H9 (cell line): ENCODE data around the gene SH2D1B. TPM values are rescaled to one million over a fixed set of nuclear protein-coding genes. Genes with fewer than 3 reads are reported as not detected.

ENCODE experiments used
- DNase-seq: peaks from one replicate; pipeline ENCODE4 v3.0.0-alpha.2; 2017
- H2AFZ ChIP-seq: one replicate; pipeline ENCODE4 v1.6.1; 2013; ENCODE audit warnings: mild to moderate bottlenecking, low read length, control low read depth, moderate library complexity
- H2AK5ac ChIP-seq: 2 replicates; pipeline ENCODE4 v1.6.1; 2013; ENCODE audit warnings: low read length, control low read depth, mixed read lengths; ENCODE audit not compliant: insufficient read length
- H2BK120ac ChIP-seq: one replicate; pipeline ENCODE4 v1.6.1; 2013; ENCODE audit warnings: low read depth, mild to moderate bottlenecking, low read length, control low read depth, inconsistent platforms; ENCODE audit not compliant: poor library complexity, severe bottlenecking
- H2BK12ac ChIP-seq: 2 replicates; pipeline ENCODE4 v1.6.1; 2013; ENCODE audit warnings: low read length, control low read depth, mixed read lengths, low read depth; ENCODE audit not compliant: insufficient read length
- H2BK15ac ChIP-seq: 2 replicates; pipeline ENCODE4 v1.6.1; 2013; ENCODE audit warnings: low read depth, low read length, control low read depth
- H2BK20ac ChIP-seq: one replicate; pipeline ENCODE4 v1.6.1; 2013; ENCODE audit warnings: low read depth, mild to moderate bottlenecking, low read length, control low read depth, inconsistent platforms; ENCODE audit not compliant: poor library complexity, severe bottlenecking
- H2BK5ac ChIP-seq: 2 replicates; pipeline ENCODE4 v1.6.1; 2013; ENCODE audit warnings: low read length, control low read depth, mixed read lengths; ENCODE audit not compliant: insufficient read length
- H3K14ac ChIP-seq: 2 replicates; pipeline ENCODE4 v1.6.1; 2013; ENCODE audit warnings: low read length, control low read depth; ENCODE audit not compliant: insufficient read depth
- H3K18ac ChIP-seq: 2 replicates; pipeline ENCODE4 v1.6.1; 2013; ENCODE audit warnings: low read depth, mild to moderate bottlenecking, mixed read lengths, low read length, control low read depth; ENCODE audit not compliant: insufficient read length
- H3K23ac ChIP-seq: 2 replicates; pipeline ENCODE4 v1.6.1; 2013; ENCODE audit warnings: low read length, control low read depth, mixed read lengths, low read depth; ENCODE audit not compliant: insufficient read length
- H3K23me2 ChIP-seq: 2 replicates; pipeline ENCODE4 v1.6.1; 2013; ENCODE audit warnings: low read depth, mild to moderate bottlenecking, mixed read lengths, low read length, control low read depth; ENCODE audit not compliant: insufficient read length, poor library complexity, severe bottlenecking
- H3K27ac ChIP-seq: 2 replicates; pipeline ENCODE4 v1.5.1; 2013; ENCODE audit warnings: low read length, control low read depth, mixed read lengths, low read depth; ENCODE audit not compliant: insufficient read length
- H3K27me3 ChIP-seq: 2 replicates; pipeline ENCODE4 v1.6.1; 2013; ENCODE audit warnings: low read length, control low read depth, inconsistent platforms; ENCODE audit not compliant: insufficient read depth
- H3K4ac ChIP-seq: 2 replicates; pipeline ENCODE4 v1.6.1; 2013; ENCODE audit warnings: low read depth, mild to moderate bottlenecking, control low read depth, inconsistent platforms, low read length, moderate library complexity
- H3K4me1 ChIP-seq: 2 replicates; pipeline ENCODE4 v1.6.1; 2013; ENCODE audit warnings: low read length, control low read depth, inconsistent platforms; ENCODE audit not compliant: insufficient read depth
- H3K4me2 ChIP-seq: 2 replicates; pipeline ENCODE4 v1.6.1; 2013; ENCODE audit warnings: low read length, control low read depth, mixed read lengths; ENCODE audit not compliant: insufficient read length, insufficient read depth
- H3K56ac ChIP-seq: 2 replicates; pipeline ENCODE4 v1.6.1; 2013; ENCODE audit warnings: low read depth, mild to moderate bottlenecking, mixed read lengths, low read length, control low read depth; ENCODE audit not compliant: insufficient read length
- H3K79me1 ChIP-seq: 2 replicates; pipeline ENCODE4 v1.6.1; 2013; ENCODE audit warnings: low read depth, mild to moderate bottlenecking, moderate library complexity, low read length, control low read depth, inconsistent platforms; ENCODE audit not compliant: insufficient read depth, poor library complexity, severe bottlenecking
- H3K79me2 ChIP-seq: 2 replicates; pipeline ENCODE4 v1.6.1; 2013; ENCODE audit warnings: low read length, control low read depth, inconsistent platforms; ENCODE audit not compliant: insufficient read depth
- H3K9ac ChIP-seq: 2 replicates; pipeline ENCODE4 v1.6.1; 2013; ENCODE audit warnings: low read length, control low read depth, mixed read lengths; ENCODE audit not compliant: insufficient read length; ENCODE audit errors: extremely low read depth
- H3K9me3 ChIP-seq: one replicate; pipeline ENCODE4 v1.6.1; 2013; ENCODE audit warnings: low read depth, low read length, inconsistent platforms; ENCODE audit not compliant: control insufficient read depth
- H3T11ph ChIP-seq: one replicate; pipeline ENCODE4 v1.6.1; 2013; ENCODE audit warnings: mild to moderate bottlenecking, low read length, control low read depth, inconsistent platforms
- H4K20me1 ChIP-seq: one replicate; pipeline ENCODE4 v1.6.1; 2013; ENCODE audit not compliant: control insufficient read depth, insufficient read length, insufficient read depth
- H4K5ac ChIP-seq: 2 replicates; pipeline ENCODE4 v1.6.1; 2013; ENCODE audit warnings: low read depth, mild to moderate bottlenecking, mixed read lengths, low read length, control low read depth; ENCODE audit not compliant: insufficient read length
- H4K8ac ChIP-seq: replicated peaks from 2 replicates; pipeline ENCODE4 v1.6.1; 2013; ENCODE audit warnings: low read length, control low read depth, mixed read lengths, low read depth; ENCODE audit not compliant: insufficient read length
- H4K91ac ChIP-seq: 2 replicates; pipeline ENCODE4 v1.6.1; 2013; ENCODE audit warnings: low read depth, mild to moderate bottlenecking, moderate library complexity, mixed read lengths, low read length, control low read depth; ENCODE audit not compliant: insufficient read length
- H3K27ac Mint-ChIP-seq, 3 experiments: 2 replicates in 2 of 3; 3 replicates in 1 of 3; pipeline ENCODE4 v1.8.0; 2020 to 2021; ENCODE audit warnings: mixed read lengths in 3 of 3, mild to moderate bottlenecking in 1 of 3, moderate library complexity in 1 of 3
- H3K27me3 Mint-ChIP-seq: 2 replicates; pipeline ENCODE4 v1.8.0; 2021; ENCODE audit warnings: low read depth, mild to moderate bottlenecking, moderate library complexity, mixed read lengths
- H3K36me3 Mint-ChIP-seq, 3 experiments: 2 replicates in 2 of 3; 3 replicates in 1 of 3; pipeline ENCODE4 v1.8.0; 2020 to 2021; ENCODE audit warnings: low read depth in 3 of 3, mixed read lengths in 3 of 3; ENCODE audit not compliant: insufficient read depth in 1 of 3
- H3K4me1 Mint-ChIP-seq, 2 experiments: 2 replicates each; pipeline ENCODE4 v1.8.0; 2020; ENCODE audit warnings: mixed read lengths in 2 of 2
- H3K4me3 Mint-ChIP-seq, 2 experiments: 2 replicates in 1 of 2; 3 replicates in 1 of 2; pipeline ENCODE4 v1.8.0; 2020 to 2021; ENCODE audit warnings: mild to moderate bottlenecking in 2 of 2, mixed read lengths in 2 of 2, moderate library complexity in 1 of 2
- H3K9me3 Mint-ChIP-seq, 2 experiments: 2 replicates in 1 of 2; 3 replicates in 1 of 2; pipeline ENCODE4 v1.8.0; 2020; ENCODE audit warnings: mild to moderate bottlenecking in 2 of 2, mixed read lengths in 2 of 2, moderate library complexity in 1 of 2
- CTCF ChIP-seq: fragments of 200-600 bp; sonication (generic); conservative IDR thresholded peaks from 3 replicates; pipeline ENCODE4 v1.8.0; 2021; ENCODE audit warnings: antibody characterized with exemption, mild to moderate bottlenecking
- WGBS: extraction: QIAGEN DNeasy Blood & Tissue Kit; methylation state at CpG from one replicate; pipeline ENCODE4 v1.1.7; 2013; ENCODE audit warnings: missing lambda C conversion rate, low lambda C conversion rate, mixed read lengths; ENCODE audit not compliant: insufficient read length; ENCODE audit errors: extremely low coverage; 5-methylcytosine and 5-hydroxymethylcytosine counted together
- total RNA-seq: library from RNA; stranded (reverse); gene quantifications from 2 replicates; pipeline ENCODE4 v1.2.1, GENCODE V29; 2021

Gene SH2D1B
- total RNA-seq, 1 experiment from 2014 or later: not detected

GRCh38 chr1:162373072-162373427 is 38.9 kb downstream of the SH2D1B start:
- H2AK5ac ChIP-seq: no peak overlapping the region
- no peaks in the 10 kb centered on the region for H3K79me2 ChIP-seq
- no peak overlapping the region for H2BK120ac ChIP-seq
- H3K4me3 Mint-ChIP-seq: no peak overlapping the region
- no peak overlapping the region for H3K4ac ChIP-seq
- no peak overlapping the region for H2BK12ac ChIP-seq
- H4K5ac ChIP-seq: no peak overlapping the region
- no peak overlapping the region for H2BK15ac ChIP-seq
- no peak overlapping the region for H3K56ac ChIP-seq
- H2BK5ac ChIP-seq: no peak overlapping the region
- H3K27ac ChIP-seq: no peak overlapping the region
- H3K27me3 ChIP-seq: no peaks in the 10 kb centered on the region
- H2BK20ac ChIP-seq: no peak overlapping the region
- no peaks in the 10 kb centered on the region for H3K79me1 ChIP-seq
- no peaks in the 10 kb centered on the region for H3K23me2 ChIP-seq
- DNase-seq: no peak
- H4K91ac ChIP-seq: no peak overlapping the region
- no peak for TF ChIP-seq CTCF
- H3K27me3 Mint-ChIP-seq: no peaks in the 10 kb centered on the region
- H3K23ac ChIP-seq: no peak overlapping the region
- H4K20me1 ChIP-seq: no peaks in the 10 kb centered on the region
- no peak overlapping the region for H3K14ac ChIP-seq
- no peak overlapping the region for H4K8ac ChIP-seq
- H3K18ac ChIP-seq: no peak overlapping the region
- peaks cover 0 to 10% (median 2%) of the 10 kb centered on the region in 3 experiments; a peak in 4 of 7 replicates for H3K36me3 Mint-ChIP-seq
- H3K4me2 ChIP-seq: no peak overlapping the region
- H3K9me3 ChIP-seq: no peaks in the 10 kb centered on the region
- no peaks in the 10 kb centered on the region for H3K9me3 Mint-ChIP-seq
- no peak overlapping the region for H2AFZ ChIP-seq
- H3K4me1 ChIP-seq: no peaks in the 10 kb centered on the region
- no CpG with 5 or more reads among the region's 1 CpG for WGBS
- no peak overlapping the region for H3K9ac ChIP-seq
- no peak overlapping the region for H3T11ph ChIP-seq
- no peaks in the 10 kb centered on the region for H3K4me1 Mint-ChIP-seq
- H3K27ac Mint-ChIP-seq: no peak overlapping the region
